ENCODE measurements around the gene NR6A1. TPM values are rescaled to one million over a fixed set of nuclear protein-coding genes. Genes with fewer than 3 reads are reported as not detected.
A peak's percentile ranks its signal among the peaks of the same experiment; 100 is the strongest.

The NR6A1 gene
- total and polyA plus RNA-seq, 2 experiments from 2014 or later: 44.2 to 139 TPM

DNA sequence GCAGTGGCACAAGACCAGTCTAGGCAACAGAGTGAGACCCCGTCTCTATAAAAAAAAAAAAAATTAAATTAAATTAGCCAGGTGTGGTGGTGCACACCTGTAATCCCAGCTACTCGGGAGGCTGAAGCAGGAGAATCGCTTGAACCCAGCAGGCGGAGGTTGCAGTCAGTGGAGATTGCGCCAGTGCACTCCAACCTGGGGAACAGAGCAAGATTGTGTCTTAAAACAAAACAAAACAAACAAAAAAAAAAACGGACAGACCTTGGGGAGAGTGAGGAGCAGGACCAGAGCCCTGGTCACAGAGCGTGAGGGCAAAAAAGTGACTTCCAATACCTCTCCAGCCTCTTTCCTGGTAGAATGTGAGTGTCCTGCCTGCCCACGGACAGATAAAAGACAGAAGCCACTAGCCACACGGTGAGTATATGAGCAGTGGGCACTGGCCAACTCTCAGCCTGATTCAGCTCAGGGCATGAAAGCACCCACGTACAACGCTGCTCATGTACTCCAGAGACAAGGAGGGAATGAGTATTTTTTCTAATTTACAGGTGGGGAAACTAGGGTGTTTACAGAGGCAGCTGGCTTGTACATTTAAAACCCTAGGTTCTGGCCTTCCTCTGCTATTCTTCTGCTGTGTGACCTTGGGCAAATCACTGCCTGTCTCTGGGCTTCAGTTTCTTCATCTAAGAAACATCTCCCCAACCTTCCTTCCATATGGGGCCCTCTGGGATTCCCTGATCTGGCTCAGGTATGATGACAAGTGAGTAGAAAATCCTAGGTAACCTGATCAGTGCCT lies 7.7 kb upstream of the NR6A1 start (continued):
- TF ChIP-seq, protein P1, sequence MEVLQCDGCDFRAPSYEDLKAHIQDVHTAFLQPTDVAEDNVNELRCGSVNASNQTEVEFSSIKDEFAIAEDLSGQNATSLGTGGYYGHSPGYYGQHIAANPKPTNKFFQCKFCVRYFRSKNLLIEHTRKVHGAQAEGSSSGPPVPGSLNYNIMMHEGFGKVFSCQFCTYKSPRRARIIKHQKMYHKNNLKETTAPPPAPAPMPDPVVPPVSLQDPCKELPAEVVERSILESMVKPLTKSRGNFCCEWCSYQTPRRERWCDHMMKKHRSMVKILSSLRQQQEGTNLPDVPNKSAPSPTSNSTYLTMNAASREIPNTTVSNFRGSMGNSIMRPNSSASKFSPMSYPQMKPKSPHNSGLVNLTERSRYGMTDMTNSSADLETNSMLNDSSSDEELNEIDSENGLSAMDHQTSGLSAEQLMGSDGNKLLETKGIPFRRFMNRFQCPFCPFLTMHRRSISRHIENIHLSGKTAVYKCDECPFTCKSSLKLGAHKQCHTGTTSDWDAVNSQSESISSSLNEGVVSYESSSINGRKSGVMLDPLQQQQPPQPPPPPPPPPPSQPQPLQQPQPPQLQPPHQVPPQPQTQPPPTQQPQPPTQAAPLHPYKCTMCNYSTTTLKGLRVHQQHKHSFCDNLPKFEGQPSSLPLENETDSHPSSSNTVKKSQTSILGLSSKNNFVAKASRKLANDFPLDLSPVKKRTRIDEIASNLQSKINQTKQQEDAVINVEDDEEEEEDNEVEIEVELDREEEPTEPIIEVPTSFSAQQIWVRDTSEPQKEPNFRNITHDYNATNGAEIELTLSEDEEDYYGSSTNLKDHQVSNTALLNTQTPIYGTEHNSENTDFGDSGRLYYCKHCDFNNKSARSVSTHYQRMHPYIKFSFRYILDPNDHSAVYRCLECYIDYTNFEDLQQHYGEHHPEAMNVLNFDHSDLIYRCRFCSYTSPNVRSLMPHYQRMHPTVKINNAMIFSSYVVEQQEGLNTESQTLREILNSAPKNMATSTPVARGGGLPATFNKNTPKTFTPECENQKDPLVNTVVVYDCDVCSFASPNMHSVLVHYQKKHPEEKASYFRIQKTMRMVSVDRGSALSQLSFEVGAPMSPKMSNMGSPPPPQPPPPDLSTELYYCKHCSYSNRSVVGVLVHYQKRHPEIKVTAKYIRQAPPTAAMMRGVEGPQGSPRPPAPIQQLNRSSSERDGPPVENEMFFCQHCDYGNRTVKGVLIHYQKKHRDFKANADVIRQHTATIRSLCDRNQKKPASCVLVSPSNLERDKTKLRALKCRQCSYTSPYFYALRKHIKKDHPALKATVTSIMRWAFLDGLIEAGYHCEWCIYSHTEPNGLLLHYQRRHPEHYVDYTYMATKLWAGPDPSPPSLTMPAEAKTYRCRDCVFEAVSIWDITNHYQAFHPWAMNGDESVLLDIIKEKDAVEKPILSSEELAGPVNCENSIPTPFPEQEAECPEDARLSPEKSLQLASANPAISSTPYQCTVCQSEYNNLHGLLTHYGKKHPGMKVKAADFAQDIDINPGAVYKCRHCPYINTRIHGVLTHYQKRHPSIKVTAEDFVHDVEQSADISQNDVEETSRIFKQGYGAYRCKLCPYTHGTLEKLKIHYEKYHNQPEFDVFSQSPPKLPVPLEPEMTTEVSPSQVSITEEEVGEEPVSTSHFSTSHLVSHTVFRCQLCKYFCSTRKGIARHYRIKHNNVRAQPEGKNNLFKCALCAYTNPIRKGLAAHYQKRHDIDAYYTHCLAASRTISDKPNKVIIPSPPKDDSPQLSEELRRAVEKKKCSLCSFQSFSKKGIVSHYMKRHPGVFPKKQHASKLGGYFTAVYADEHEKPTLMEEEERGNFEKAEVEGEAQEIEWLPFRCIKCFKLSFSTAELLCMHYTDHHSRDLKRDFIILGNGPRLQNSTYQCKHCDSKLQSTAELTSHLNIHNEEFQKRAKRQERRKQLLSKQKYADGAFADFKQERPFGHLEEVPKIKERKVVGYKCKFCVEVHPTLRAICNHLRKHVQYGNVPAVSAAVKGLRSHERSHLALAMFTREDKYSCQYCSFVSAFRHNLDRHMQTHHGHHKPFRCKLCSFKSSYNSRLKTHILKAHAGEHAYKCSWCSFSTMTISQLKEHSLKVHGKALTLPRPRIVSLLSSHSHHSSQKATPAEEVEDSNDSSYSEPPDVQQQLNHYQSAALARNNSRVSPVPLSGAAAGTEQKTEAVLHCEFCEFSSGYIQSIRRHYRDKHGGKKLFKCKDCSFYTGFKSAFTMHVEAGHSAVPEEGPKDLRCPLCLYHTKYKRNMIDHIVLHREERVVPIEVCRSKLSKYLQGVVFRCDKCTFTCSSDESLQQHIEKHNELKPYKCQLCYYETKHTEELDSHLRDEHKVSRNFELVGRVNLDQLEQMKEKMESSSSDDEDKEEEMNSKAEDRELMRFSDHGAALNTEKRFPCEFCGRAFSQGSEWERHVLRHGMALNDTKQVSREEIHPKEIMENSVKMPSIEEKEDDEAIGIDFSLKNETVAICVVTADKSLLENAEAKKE (CRISPR knock-in tag; IDR thresholded peaks at IDR 0.05): no peak
- no peak for TF ChIP-seq EZH2 (IDR thresholded peaks at IDR 0.05; ENCODE audit: low read depth, unreplicated experiment)

DNA sequence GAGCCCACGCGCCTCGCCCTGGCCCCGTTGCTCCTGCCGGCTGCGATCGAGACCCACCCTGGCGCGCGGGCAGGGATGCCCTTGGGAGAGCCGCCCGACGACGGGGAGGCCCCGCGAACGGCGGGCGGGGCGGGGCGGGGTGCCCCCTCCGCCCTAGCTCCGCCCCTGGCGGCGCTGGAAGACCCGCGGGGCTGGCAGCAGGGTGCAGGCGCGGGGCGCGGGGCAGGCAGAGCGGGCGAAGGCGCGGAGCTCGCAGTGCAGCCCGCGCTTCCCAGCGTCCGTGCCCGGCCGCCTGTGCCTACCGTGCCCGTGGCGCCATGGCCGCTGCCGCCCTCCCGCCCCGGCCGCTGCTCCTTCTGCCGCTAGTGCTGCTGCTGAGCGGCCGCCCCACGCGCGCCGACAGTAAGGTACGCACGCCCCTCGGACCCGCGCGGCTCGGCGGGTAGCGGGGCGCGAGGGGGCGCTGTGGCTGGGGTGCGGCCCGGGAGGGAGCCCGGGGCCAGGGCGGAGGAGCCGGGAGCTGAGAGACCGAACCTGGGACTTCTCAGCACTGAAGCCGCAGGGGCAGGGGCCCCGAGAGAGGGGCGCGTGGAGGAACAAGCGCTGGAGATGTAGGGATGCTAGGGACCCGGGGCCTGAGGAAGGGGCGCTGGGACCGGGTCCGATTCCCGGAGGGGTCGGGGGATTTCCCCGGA lies 6.0 kb upstream of the NR6A1 start, which contains the start of gene OLFML2A:
OLFML2A (plus strand) TSS at position 180 of the 695 bp plus-strand sequence; CDS start at position 318, 138 bp downstream.
- Histone ChIP-seq H3K4me2 (peak within 1 kb of the TSS; percentile 89), H3K79me2 (replicated peaks; ENCODE audit: insufficient read depth) (no peaks in the 10 kb centered on the region), H3K4me3 (peak within 1 kb of the TSS; percentile 73), H3K36me3 (ENCODE audit: insufficient read depth) (no peaks in the 10 kb centered on the region; the same call in 1 of the 2 replicates), H2AFZ (peak within 1 kb of the TSS; percentile 95), H3K4me1 (ENCODE audit: insufficient read depth) (peaks cover 17% of the 10 kb centered on the region; the same call in 1 of the 2 replicates), H3K9me2 (ENCODE audit: insufficient read depth) (no peaks in the 10 kb centered on the region), H3K27ac (ENCODE audit: low read depth) (no peak within 1 kb of the TSS), H3F3A (replicated peaks; ENCODE audit: low read depth) (peaks cover 19% of the 10 kb centered on the region; the same call in 1 of the 2 replicates), H4K20me1 (replicated peaks; ENCODE audit: insufficient read depth) (0 out of 2 replicates have a peak, but pooled peaks cover 4% of the 10 kb centered on the region), H3K27me3 (ENCODE audit: insufficient read depth) (peaks cover 46% of the 10 kb centered on the region)
- peak; percentile 74 for DNase-seq (ENCODE audit: low spot score)
- peaks cover 42% of the 10 kb centered on the region for H3K4me1 Mint-ChIP-seq
- ATAC-seq: peak; percentile 52
- H3K4me3 Mint-ChIP-seq: peak within 1 kb of the TSS; percentile 86
- H3K27ac Mint-ChIP-seq: no peak within 1 kb of the TSS
- H3K36me3 Mint-ChIP-seq (ENCODE audit: low read depth): no peaks in the 10 kb centered on the region; the same call in 2 of the 3 replicates
- no peaks in the 10 kb centered on the region; the same call in 2 of the 3 replicates for H3K9me3 Mint-ChIP-seq
- peaks cover 35% of the 10 kb centered on the region for H3K27me3 Mint-ChIP-seq (ENCODE audit: insufficient read depth, low read depth, poor library complexity)
- no peak for TF ChIP-seq ZNF331 (CRISPR knock-in tag; IDR thresholded peaks at IDR 0.05; ENCODE audit: low read depth)
- TF ChIP-seq, protein P2, sequence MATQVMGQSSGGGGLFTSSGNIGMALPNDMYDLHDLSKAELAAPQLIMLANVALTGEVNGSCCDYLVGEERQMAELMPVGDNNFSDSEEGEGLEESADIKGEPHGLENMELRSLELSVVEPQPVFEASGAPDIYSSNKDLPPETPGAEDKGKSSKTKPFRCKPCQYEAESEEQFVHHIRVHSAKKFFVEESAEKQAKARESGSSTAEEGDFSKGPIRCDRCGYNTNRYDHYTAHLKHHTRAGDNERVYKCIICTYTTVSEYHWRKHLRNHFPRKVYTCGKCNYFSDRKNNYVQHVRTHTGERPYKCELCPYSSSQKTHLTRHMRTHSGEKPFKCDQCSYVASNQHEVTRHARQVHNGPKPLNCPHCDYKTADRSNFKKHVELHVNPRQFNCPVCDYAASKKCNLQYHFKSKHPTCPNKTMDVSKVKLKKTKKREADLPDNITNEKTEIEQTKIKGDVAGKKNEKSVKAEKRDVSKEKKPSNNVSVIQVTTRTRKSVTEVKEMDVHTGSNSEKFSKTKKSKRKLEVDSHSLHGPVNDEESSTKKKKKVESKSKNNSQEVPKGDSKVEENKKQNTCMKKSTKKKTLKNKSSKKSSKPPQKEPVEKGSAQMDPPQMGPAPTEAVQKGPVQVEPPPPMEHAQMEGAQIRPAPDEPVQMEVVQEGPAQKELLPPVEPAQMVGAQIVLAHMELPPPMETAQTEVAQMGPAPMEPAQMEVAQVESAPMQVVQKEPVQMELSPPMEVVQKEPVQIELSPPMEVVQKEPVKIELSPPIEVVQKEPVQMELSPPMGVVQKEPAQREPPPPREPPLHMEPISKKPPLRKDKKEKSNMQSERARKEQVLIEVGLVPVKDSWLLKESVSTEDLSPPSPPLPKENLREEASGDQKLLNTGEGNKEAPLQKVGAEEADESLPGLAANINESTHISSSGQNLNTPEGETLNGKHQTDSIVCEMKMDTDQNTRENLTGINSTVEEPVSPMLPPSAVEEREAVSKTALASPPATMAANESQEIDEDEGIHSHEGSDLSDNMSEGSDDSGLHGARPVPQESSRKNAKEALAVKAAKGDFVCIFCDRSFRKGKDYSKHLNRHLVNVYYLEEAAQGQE (IDR thresholded peaks at IDR 0.05; ENCODE audit: unreplicated experiment): no peak
